ENCODE results near the gene DLGAP3. TPM values are rescaled to one million over a fixed set of nuclear protein-coding genes. Genes with fewer than 3 reads are reported as not detected.

Gene DLGAP3
- total RNA-seq, 2 donors from 2014 or later, result 0.24 to 0.28 TPM

DNA sequence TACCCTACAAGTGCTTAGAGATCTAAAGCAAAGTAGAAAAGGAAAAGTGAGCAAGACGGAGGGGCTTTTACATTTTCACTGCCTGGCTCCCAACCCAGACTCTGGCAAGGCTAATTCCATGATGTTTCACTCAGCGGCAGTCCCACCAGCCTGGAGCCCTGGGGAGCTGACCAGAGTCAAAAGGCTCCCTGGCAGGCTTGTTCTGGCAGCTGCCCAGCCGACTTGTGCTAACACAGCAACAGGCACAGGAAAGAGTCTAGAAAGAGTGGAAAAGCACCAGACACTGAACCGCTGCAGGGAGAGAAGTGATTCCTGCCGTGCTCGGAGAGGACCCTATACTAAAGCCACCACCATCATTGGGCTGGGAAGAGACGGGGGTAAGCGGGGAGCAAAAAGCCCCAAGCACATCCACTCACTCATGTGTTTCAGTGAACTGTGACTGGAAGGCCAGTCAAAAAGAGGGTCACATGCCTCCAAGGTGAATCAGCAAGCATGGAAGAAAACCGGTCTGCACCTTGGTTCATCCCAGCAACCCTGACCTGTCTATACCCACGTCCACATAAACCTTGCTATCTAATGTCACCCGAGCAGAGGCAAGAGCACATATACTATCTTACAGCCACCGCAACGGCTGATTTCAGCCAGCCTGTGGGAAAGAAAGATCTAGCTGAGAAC is 77.9 kb downstream of the DLGAP3 start:
- ATAC-seq, result no peak
- intact Hi-C loops (cut with DNase I, micrococcal nuclease), result no loop called here

DNA sequence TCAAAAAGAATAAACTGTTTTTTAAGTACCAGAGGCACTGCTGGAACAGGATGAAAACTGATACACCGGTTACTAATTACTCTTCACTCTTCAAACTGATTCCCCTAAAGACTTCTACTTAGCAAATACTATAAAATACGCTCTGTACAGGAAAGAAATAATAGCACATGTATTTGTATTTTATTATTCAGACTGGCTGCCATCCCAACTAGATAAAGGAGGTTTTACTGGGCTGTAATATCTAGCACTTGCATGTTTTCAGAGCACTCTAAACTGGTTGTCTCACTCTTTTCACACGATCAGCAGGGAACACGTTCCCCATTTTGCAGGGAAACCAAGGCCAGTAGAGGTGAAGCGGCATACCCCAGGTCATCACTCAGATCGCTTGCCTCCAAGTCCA is 79.1 kb downstream of the DLGAP3 start:
- DNase-seq (no peak), ATAC-seq (no peak)
- intact Hi-C loops (cut with DNase I, micrococcal nuclease), result no loop called here

More for the DNA sequence above, 77.9 kb downstream of the DLGAP3 start:
- DNase-seq, result no peak

DNA sequence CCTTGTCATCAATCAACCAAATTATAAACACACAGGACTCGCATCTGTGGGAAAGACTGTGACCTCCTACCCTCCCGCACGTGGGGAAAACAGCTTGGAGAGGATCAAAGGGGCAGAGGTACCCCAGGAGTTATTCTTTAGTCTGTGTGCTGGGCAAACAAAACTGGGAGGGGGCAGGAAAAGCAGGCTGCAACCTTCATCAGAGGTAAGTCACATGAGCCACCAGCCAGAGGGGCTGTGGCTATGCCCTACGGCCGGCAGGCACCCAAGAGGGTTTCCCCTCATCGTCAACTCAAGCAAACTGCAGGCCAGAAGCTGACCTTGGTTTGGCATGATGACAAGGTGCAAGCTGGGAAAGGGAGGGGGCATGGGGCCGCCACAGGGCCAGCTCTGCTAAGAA is 82.4 kb downstream of the DLGAP3 start:
- ATAC-seq (no peak), DNase-seq (no peak)
- intact Hi-C loops (cut with DNase I, micrococcal nuclease), result no loop called here

DNA sequence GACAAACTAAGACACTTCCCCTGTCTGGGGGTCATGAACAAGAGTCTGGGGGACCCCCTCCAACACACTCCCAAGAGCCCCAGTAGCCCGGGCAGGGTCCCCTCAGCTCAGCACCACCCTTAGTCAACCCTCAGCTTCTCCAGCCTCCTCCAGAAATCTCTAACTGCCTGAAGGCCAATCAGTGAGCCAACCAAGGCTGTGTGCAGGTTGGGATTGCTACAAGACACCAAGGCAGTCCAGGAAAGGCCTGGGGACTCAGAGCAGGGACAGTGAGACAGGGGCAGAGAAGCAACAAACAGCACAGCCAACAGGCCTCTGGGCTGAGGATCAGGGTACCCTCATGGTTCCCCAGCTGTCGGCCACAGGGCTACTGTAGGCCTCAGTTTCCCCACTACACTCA is 83.2 kb downstream of the DLGAP3 start:
- no peak for ATAC-seq
- DNase-seq, result no peak
- intact Hi-C loops (cut with DNase I, micrococcal nuclease), result no loop called here

DNA sequence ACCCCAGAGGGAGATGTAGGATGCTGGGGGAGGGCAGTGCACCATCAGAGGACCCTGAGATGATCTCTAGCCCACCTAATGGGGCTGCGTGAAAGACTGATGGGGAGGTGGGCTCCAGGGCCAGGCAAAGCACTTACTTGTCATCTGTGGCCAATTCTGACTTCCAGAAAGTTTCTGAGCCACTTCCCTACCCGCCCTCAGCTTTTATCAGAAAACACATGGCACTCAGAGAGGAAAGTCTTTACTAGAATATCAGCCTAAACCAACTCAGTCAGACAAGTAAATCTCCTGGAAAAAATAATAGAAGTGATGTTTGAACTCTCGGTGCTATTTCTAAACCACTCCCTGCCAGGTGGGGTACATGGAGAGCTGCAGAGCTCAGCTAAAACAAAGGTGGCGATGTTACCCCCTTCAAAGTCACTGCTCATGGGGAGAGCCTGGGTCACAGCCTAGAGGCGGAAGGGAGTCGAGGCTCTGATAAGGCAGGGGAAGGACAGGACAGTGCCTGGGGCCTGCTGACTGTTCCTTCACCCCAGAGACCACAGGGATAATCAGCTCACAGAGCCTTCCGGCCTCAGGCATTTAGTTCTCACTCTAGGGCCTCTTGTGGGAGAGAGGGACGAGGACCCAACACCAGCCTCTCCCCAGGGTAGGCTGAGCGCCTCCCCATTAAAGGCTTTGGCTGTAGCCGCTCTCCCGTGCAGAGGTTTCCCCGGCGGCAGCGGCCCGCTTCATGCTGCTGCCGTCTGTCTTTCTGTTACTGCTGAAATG is 84.1 kb downstream of the DLGAP3 start:
- intact Hi-C loops (cut with DNase I, micrococcal nuclease), result no loop called here
- ATAC-seq, result no peak
- DNase-seq, result no peak

DNA sequence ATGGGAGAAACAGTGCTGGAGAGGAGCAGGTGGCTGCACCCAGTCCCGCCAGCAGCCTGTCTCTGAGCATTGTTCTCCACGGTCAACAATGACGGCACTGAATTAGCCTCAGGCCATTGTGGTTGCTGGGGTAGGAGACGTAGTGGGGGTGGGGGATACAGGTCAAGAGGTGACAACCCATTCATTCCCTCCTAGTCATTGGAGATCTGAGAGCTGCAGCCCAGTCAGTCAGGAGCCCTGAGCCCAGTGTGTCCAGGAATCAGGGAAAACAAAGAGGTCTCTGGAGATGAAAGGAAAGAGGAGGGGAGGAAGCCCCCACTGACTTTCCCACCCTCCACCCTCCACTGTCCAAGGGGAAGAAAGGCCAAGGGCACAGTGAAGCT is 85.2 kb downstream of the DLGAP3 start:
- intact Hi-C loops (cut with DNase I, micrococcal nuclease), result no loop called here
- DNase-seq, result no peak

DNA sequence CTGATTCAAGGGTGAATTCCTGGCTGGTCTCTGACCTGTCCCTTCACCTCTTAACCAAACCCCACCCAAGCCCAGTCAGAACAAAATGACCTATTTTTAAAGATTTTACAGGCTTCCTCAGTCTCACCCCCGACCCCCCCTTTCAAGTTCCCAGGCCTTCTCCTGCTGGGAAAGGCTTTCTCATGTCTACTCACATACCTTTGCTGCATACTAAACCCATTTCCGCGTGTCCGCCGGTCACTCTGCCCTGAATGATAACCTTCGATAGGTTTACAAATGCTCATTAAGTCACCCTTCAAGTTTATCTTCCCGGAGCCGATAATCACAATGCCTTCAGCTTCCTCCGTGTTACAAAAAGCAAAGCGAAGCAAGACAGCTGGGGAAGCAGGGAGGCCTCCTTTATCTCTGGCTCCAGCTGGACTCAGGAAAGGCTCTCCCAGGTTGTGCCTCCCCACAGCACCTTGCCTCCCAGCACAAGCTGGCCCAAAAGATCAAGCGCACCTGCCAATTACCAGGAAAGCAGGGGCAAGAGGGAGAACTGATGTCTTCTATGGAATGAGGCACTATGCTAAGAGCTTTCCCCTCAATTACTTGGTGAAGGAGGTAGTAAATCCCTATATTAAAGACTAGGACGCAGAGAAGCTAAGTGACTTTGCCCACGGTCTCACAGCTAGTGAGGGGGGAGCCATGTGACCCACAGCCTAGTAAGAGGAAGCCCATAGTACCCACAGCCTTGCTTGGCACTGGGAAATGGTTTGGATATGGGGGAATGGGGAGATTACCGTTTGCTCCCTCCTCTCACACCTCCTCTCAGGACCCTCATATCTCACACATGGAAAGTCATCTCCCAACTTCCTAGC is 85.8 kb downstream of the DLGAP3 start:
- no peak for ATAC-seq
- intact Hi-C loops (cut with DNase I, micrococcal nuclease), result no loop called here
- no peak for DNase-seq

More for the DNA sequence above, 85.2 kb downstream of the DLGAP3 start:
- ATAC-seq, result no peak

DNA sequence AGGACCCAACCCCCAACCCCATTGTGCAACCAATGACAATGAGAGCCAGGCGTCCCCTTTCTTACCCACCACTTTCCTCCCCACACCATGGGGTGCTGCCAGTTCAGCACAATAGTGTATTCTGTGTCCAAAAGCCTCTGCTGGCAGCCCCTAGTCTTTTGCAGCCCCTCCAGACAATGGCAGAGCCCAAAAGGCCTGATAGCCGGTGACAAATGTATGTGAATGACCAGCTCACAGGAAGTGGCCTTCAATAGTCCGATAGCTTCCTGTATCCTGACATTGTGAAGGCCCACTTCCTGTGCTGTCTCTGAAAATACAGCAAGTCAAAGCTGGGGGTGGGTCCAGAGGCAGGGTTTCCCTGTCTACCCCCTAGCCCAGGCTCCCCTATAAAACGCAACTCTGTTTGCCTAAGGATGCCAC is 86.5 kb downstream of the DLGAP3 start:
- ATAC-seq (no peak), DNase-seq (no peak)
- intact Hi-C loops (cut with DNase I, micrococcal nuclease), result no loop called here

DNA sequence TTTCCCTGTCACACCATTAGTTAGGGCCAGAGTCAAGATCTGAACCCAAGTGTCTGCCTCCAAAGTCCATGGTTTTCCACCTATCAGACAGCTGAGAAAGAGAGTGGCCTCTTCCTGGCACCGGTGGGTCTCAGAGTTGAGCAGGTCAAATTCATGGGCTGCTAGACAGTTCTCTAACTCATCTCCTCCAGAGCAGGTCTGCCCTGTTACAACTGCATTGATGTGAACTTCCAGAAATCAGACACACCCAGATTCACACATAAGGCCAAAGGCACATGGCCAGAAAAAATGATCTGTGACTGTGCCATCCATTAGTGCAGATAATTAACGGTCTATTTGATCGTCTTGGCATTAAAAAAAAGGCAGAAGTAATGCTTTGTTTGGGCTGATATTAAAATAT is 87.4 kb downstream of the DLGAP3 start:
- ATAC-seq, result no peak
- DNase-seq, result no peak
- intact Hi-C loops (cut with DNase I, micrococcal nuclease), result no loop called here

DNA sequence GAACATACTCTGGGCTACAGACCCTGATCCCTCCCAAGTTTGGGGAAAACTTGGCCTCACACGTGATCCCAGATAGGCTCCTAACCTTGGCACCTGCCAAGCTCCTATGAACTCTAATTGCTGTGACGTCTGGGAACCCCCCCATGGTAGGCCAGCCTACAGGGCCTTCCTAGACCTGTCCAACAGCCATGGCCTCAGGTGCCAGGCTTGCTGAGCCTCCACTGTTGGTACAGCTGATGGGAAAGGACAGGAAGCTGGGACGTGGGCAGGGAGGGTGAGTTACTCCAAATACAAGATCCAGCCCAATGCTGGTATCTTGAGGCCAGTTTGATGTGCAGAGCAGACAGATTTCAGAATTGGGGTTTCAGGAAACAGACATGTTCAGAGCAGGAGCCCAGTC is 89.0 kb downstream of the DLGAP3 start:
- intact Hi-C loops (cut with DNase I, micrococcal nuclease), result no loop called here
- no peak for DNase-seq
- ATAC-seq, result no peak

DNA sequence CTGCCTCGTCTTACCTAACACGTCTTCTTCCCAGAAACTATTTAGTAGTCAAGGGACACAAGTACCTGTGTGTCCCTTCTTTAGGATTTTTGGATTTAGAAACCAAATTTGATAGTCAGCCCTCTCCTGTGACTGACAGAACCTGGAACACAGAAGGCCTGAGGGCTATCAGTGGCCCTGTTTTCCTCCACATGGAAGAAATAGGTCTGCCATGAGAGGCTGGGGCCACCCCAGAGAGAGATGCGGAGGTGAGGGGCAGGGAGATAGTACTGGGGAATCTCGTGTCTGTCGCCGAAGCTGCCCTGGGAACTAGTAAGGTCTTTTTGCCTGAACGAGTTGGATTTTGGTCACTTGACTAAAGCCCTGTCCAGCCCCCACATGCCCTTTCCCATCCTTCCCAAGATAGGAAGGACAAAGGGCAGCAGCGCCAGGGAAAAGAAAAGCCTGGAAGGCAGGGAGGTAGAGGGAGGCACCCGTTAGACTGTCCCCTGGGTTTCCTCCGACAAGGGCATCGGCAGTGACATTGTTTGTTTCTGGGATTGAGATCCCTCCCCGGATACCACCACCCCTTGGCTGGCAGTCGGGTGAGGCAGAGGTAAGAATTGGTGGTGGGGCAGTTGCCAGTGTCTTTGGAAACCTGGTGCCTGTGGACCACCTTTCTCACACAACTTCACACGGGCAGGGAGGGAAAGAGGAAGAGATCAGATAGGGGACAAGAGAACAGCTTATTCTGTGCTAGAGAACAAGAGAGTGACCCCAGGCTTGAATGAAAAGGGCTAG is 89.7 kb downstream of the DLGAP3 start:
- intact Hi-C loops (cut with DNase I, micrococcal nuclease), result no loop called here
- no peak for DNase-seq
- no peak for ATAC-seq

DNA sequence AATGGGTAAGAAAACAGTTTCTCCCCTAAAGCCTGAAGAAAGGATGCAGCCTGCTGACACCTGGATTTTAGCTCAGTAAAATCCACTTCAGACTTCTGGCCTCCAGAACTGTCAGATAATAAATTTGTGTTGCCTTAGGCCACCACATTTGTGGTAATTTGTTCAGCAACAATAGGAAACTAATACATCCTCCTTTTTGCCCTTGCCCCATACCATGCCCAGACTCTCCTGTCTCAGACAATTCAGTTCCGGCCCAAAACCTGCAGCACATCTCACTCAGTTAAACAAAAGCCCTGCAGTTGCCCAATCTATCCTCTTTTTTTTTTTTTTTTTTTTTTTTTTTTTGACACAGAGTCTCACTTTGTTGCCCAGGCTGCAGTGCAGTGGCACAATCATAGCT is 95.7 kb downstream of the DLGAP3 start:
- ATAC-seq, result no peak

DNA sequence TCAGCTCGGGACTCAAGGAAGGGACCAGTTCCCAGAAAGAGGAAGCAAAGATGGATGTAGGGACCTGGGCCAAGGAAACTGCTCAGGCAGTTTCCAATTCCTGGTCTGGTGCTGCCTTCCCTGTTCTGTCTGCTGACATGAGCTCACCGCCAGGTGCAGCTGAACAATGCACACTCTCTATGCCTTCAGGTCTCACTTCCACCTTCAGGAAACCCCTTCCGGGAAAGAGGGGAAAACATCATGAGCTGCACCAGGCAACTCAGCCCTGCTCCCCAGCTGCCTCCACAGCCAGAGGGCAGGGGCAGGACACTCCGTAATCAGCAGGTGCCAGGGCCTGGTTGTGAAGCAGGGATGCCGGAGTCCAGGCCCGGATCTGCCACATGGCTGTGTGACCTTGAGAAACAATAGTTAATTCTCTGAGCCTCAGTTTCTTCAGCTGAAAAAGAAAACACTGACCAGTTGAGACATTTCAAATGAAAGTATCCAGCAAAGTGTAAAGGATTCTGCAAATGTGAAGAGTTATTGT is 97.7 kb downstream of the DLGAP3 start:
- intact Hi-C loops (cut with DNase I, micrococcal nuclease), result no loop called here
- DNase-seq (no peak), ATAC-seq (no peak)

More for the DNA sequence above, 95.7 kb downstream of the DLGAP3 start:
- no peak for DNase-seq
- intact Hi-C loops (cut with DNase I, micrococcal nuclease), result no loop called here

DNA sequence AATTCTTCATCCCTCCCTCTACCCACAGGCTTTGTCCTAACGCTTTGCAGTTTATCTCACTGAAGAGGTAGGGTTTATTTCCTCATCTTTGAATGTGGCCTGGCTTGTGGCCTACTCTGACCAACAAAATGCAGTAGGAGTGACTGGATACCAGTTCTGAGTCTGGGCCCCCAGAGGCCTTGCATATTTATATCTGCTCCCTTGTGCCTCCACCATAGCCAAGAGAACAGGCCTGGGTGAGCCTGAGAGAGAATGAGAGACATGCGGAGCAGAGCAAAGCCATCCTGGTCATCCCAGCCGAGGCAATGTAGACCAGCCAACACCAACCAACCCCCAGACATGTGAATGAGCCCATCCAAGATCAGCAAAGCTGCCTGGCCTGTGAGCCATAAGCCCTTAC is 100.2 kb downstream of the DLGAP3 start:
- ATAC-seq, result no peak
- intact Hi-C loops (cut with DNase I, micrococcal nuclease), result no loop called here
- DNase-seq, result no peak

DNA sequence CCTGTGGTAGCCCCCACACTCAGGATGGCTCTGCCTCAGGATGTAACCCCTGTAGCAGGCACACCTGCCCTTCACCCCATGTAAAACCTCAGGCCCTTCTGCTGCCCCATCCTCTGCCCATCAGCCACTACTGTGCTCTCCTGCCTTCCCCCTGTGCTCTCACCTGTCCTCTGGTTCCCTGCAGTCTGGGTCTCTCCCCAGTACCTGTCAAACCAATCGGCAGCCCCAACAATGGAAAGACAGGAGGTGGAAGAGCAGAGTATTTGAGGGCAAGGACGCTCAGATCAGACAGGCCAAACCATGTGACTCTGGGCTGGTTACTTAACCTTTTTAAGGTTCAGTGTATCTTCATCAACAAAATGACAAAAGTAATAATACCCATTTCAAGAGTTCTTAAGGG is 100.8 kb downstream of the DLGAP3 start:
- ATAC-seq (no peak), DNase-seq (no peak)
- intact Hi-C loops (cut with DNase I, micrococcal nuclease), result no loop called here

DNA sequence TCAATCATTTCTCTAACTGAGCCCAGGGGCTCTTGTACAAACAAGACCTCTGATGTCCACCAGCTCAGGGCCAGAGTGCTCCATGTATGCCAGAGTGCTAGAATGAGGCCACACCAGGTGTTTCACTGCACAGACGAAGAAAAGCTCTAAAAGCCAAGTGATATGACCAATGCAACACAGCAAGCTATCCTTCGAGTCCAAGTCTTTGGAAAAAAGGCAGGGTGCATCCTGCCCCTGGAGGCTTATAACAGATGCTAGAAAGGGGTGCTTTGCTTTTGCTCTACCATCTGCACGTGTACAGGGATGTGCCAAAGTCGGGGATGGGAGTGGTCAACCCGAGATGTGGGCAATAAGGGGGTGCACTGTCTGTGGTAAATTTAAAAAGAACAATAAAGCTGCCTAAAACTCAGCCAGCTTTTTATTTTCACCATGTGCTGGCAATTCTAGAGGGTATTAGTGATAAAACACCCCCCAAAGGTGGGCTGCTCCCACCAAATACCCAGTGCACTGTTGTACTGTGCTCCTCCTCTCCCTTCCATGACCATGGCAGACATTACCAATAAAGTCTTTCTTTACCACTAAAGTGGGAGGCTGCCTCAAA is 102.0 kb downstream of the DLGAP3 start:
- intact Hi-C loops (cut with DNase I, micrococcal nuclease), result no loop called here
- ATAC-seq, result no peak
- no peak for DNase-seq

DNA sequence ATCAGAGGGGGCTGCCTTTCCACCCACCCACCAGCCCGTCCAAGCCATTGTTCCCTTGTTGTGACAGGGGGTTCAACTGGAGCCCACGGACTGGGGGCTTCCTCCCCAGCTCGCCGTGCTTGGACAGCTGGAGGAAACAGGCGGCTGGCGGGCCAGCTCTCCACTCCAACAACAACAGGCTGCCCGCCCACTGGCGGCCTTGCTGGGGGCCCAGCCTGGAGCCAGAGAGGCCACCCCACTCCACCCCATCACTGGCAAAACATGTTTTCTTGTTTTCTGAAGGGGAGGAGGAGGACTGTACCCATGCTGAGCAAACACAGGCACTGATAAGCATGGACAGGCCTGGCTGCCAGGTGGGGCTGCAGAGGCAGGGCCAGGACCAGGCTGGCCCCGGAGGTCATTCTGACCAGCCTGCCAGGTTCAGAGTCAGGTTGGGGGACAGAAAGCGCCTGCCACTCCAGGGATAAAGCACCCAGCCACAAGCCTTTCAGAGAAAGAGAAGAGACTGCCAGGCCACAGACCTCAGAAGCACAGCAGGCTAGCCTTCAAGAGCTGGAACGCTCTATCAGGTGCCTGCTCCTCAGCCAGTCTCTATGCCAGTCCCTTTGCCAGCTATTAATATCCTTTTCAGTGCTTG is 103.9 kb downstream of the DLGAP3 start:
- ATAC-seq (peak; percentile 96), DNase-seq (peak in 1 of 2 donors; percentile 31)
- intact Hi-C loops (cut with DNase I, micrococcal nuclease), result no loop called here
